Smooth muscle cell (in vitro differentiated cells): ENCODE measurements around the gene POLH. TPM values are rescaled to one million over a fixed set of nuclear protein-coding genes. Genes with fewer than 3 reads are reported as not detected.
A peak's percentile ranks its signal among the peaks of the same experiment; 100 is the strongest.
"Not testable (repeated sequence)": the region's sequence is repeated elsewhere in the genome, so short reads cannot be mapped to it uniquely, and the experiment has no call there.

Source experiments
- DNase-seq: peaks from one replicate; lab custom pipeline; 2025; ENCODE audit not compliant: unreplicated experiment; lab: John Stamatoyannopoulos, UW
- H2AFZ ChIP-seq: fragments of 200-600 bp; sonication (generic); 2 replicates; pipeline ENCODE4 v1.6.0; 2016; ENCODE audit warnings: antibody characterized with exemption, low read depth, mild to moderate bottlenecking
- H3F3A ChIP-seq: fragments of 200-600 bp; sonication (generic); 2 replicates; pipeline ENCODE4 v1.6.0; 2017; ENCODE audit warnings: antibody characterized with exemption, low read depth
- H3K27ac ChIP-seq: fragments of 200-600 bp; sonication (generic); 2 replicates; pipeline ENCODE4 v1.5.1; 2016; ENCODE audit warnings: low read depth, mild to moderate bottlenecking
- H3K27me3 ChIP-seq: fragments of 200-600 bp; sonication (generic); 2 replicates; pipeline ENCODE4 v1.6.1; 2016; ENCODE audit warnings: low read depth, mild to moderate bottlenecking
- H3K36me3 ChIP-seq: fragments of 200-600 bp; sonication (generic); 2 replicates; pipeline ENCODE4 v1.5.1; 2016; ENCODE audit warnings: low read depth
- H3K4me1 ChIP-seq: fragments of 200-600 bp; sonication (generic); 2 replicates; pipeline ENCODE4 v1.5.1; 2016; ENCODE audit warnings: low read depth
- H3K4me2 ChIP-seq: fragments of 200-600 bp; sonication (generic); 2 replicates; pipeline ENCODE4 v1.6.0; 2016; ENCODE audit warnings: mild to moderate bottlenecking
- H3K4me3 ChIP-seq: fragments of 200-600 bp; sonication (generic); 2 replicates; pipeline ENCODE4 v1.5.1; 2016; ENCODE audit warnings: mild to moderate bottlenecking
- H3K79me2 ChIP-seq: fragments of 200-600 bp; sonication (generic); 2 replicates; pipeline ENCODE4 v1.6.0; 2016; ENCODE audit warnings: low read depth, mild to moderate bottlenecking
- H3K9ac ChIP-seq: fragments of 200-600 bp; sonication (generic); 2 replicates; pipeline ENCODE4 v1.6.0; 2016; ENCODE audit warnings: low read depth
- H3K9me3 ChIP-seq: fragments of 200-600 bp; sonication (generic); replicated peaks from 2 replicates; pipeline ENCODE4 v1.5.1; 2016; ENCODE audit warnings: low read depth
- H4K20me1 ChIP-seq: fragments of 200-600 bp; sonication (generic); 2 replicates; pipeline ENCODE4 v1.6.0; 2016; ENCODE audit warnings: low read depth
- WGBS: methylation state at CpG from one replicate; pipeline ENCODE4 v1.1.7; 2016; ENCODE audit warnings: low lambda C conversion rate; 5-methylcytosine and 5-hydroxymethylcytosine counted together
- polyA plus RNA-seq: library from polyadenylated mRNA; unstranded; fragments of >200 nt; fragmentation: Nextera tagmentation; extraction: Ambion mirVana; gene quantifications from 2 replicates; pipeline ENCODE4 v1.2.1, GENCODE V29; 2016
- total RNA-seq: library from RNA; depleted of rRNA; stranded (reverse); fragments of >200 nt; gene quantifications from 2 replicates; pipeline ENCODE4 v1.2.3, GENCODE V29; 2014
- TF ChIP-seq, protein P1 (sequence below): fragments of 200-600 bp; sonication (generic); IDR thresholded peaks from 2 replicates; pipeline ENCODE4 v1.5.1; 2017; ENCODE audit warnings: borderline replicate concordance, mild to moderate bottlenecking, antibody characterized with exemption; ENCODE audit not compliant: insufficient read depth, poor library complexity, severe bottlenecking

The POLH gene
- 13.3 and 16.8 TPM in 2 replicates for total RNA-seq
- polyA plus RNA-seq, result 8.4 and 18.2 TPM in 2 replicates

DNA sequence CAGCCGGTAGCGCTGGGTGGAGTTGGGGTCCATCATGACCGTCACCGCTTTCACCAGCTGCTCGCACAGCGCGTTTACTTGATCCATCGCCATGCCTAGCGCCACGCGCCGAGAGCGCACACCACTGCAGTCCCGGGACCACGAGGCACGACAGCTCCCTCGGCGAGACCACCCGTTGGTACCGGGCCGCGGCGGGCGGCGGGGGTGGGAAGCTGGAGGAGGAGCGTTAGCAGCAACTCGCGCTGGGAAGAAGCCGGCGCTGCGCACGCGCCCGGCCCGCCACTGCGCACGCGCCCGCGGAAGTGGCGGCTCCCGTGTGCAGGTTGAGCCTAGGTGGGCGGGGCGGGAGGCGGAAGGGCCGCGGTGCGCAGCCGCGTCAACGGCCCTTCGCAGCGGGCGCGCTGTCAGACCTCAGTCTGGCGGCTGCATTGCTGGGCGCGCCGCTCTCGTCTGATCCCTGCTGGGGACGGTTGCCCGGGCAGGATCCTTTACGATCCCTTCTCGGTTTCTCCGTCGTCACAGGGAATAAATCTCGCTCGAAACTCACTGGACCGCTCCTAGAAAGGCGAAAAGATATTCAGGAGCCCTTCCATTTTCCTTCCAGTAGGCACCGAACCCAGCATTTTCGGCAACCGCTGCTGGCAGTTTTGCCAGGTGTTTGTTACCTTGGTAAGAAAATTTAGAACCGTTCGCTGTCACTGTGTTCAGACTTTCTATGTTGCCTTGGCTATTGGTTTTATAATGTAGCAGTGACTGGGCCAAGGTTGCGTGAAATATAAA is at the start of gene POLH, which contains the start of gene XPO5:
TSS of gene POLH (plus strand) at position 414 of the 780 bp plus-strand sequence. CDS start 6,135 bp downstream, outside the sequence.
TSS of gene XPO5 (minus strand) at position 267 of the 780 bp plus-strand sequence. CDS start at position 93, 174 bp downstream.
- Histone ChIP-seq H3K9me3 (no peaks in the 10 kb centered on the region), H3K27ac (peak within 1 kb of the TSS; percentile 92), H3K36me3 (no peaks in the 10 kb centered on the region), H3K9ac (peak within 1 kb of the TSS; percentile 90), H4K20me1 (peaks cover 14% of the 10 kb centered on the region), H2AFZ (peak within 1 kb of the TSS; percentile 98), H3K4me3 (peak within 1 kb of the TSS; percentile 92), H3F3A (peaks cover 9% of the 10 kb centered on the region), H3K79me2 (peaks cover 54% of the 10 kb centered on the region), H3K4me1 (peaks cover 24% of the 10 kb centered on the region), H3K4me2 (peak within 1 kb of the TSS; percentile 98), H3K27me3 (no peaks in the 10 kb centered on the region)
- 1% methylated on average over 68 of the region's 76 CpGs for WGBS
- TF ChIP-seq, protein P1, sequence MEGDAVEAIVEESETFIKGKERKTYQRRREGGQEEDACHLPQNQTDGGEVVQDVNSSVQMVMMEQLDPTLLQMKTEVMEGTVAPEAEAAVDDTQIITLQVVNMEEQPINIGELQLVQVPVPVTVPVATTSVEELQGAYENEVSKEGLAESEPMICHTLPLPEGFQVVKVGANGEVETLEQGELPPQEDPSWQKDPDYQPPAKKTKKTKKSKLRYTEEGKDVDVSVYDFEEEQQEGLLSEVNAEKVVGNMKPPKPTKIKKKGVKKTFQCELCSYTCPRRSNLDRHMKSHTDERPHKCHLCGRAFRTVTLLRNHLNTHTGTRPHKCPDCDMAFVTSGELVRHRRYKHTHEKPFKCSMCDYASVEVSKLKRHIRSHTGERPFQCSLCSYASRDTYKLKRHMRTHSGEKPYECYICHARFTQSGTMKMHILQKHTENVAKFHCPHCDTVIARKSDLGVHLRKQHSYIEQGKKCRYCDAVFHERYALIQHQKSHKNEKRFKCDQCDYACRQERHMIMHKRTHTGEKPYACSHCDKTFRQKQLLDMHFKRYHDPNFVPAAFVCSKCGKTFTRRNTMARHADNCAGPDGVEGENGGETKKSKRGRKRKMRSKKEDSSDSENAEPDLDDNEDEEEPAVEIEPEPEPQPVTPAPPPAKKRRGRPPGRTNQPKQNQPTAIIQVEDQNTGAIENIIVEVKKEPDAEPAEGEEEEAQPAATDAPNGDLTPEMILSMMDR, result peak; percentile 27
- DNase-seq, result peak; percentile 77

GRCh38 chr6:43532201-43532600 is 43.8 kb upstream of the POLH start:
- H3F3A ChIP-seq, result no peaks in the 10 kb centered on the region
- no peaks in the 10 kb centered on the region for H3K79me2 ChIP-seq
- no peaks in the 10 kb centered on the region for H3K4me1 ChIP-seq
- WGBS, result 83% methylated on average over 1 of the region's 1 CpG
- H3K27me3 ChIP-seq, result no peaks in the 10 kb centered on the region
- H3K27ac ChIP-seq, result peak overlapping the region; percentile 7
- DNase-seq, result no peak
- H2AFZ ChIP-seq, result no peak overlapping the region
- no peaks in the 10 kb centered on the region for H3K9me3 ChIP-seq
- no peak overlapping the region for H3K9ac ChIP-seq
- H3K4me3 ChIP-seq, result no peak overlapping the region
- peaks cover 12% of the 10 kb centered on the region for H3K36me3 ChIP-seq
- no peaks in the 10 kb centered on the region for H4K20me1 ChIP-seq
- TF ChIP-seq, protein P1, result no peak
- H3K4me2 ChIP-seq, result no peak overlapping the region

DNA sequence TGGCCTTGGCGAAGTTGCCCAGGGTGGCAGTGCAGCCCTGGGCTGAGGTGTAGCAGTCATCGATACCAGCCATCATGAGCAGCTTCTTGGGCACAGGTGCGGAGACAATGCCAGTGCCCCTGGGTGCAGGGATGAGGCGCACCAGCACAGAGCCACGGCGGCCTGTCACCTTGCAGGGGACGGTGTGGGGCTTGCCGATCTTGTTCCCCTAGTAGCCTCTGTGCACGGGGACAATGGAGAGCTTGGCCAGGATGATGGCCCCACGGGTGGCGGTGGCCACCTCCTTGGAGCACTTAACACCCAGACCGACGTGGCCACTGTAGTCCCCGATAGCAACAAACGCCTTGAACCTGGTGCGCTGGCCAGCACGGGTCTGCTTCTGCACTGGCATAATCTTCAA is 37.0 kb upstream of the POLH start:
- not testable (repeated sequence) for H3K27ac ChIP-seq, H3K4me3 ChIP-seq, H3F3A ChIP-seq, H3K27me3 ChIP-seq, H3K36me3 ChIP-seq, H3K4me1 ChIP-seq, H2AFZ ChIP-seq, DNase-seq, H3K9me3 ChIP-seq, H3K79me2 ChIP-seq, H3K9ac ChIP-seq, H3K4me2 ChIP-seq, H4K20me1 ChIP-seq
- over 99% methylated on average over 17 of the region's 17 CpGs for WGBS

DNA sequence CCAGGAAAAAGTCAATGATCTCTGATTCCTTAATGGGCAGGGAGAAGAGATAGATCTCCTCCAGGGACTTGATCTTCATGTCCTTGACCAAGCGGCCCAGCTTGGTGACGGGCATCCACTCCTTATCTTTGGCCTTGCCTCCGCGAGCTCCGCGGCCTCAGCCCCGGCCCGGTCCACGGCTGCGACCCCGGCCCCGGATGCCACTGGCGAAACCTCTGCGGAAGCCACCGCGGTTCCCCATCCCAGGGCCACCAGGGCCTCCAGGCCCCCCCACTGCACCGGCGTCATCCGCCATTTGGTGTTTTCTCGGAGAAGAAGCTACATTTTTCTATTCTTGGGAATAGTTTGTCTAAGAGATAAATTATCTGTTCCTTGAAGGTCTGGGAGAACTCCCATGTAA is 36.6 kb upstream of the POLH start:
- not testable (repeated sequence) for H3K4me1 ChIP-seq, H3K27me3 ChIP-seq, DNase-seq, H3K4me3 ChIP-seq, H3K9me3 ChIP-seq, H2AFZ ChIP-seq, H3K4me2 ChIP-seq, H3K36me3 ChIP-seq, H3K79me2 ChIP-seq, H3F3A ChIP-seq, H3K27ac ChIP-seq, H4K20me1 ChIP-seq, H3K9ac ChIP-seq
- 99% methylated on average over 20 of the region's 20 CpGs for WGBS
